Left kidney (tissue), 2 donors: ENCODE data around the gene CELF2. TPM values are rescaled to one million over a fixed set of nuclear protein-coding genes. Genes with fewer than 3 reads are reported as not detected.

Source experiments
- DNase-seq: peaks from one replicate; pipeline ENCODE4 v3.0.0-alpha.2; 2013
- polyA plus RNA-seq: library from polyadenylated mRNA; unstranded; fragments of 120-200 nt; gene quantifications from one replicate; pipeline ENCODE4 v1.2.1, GENCODE V29; 2013; ENCODE audit not compliant: insufficient read length

CELF2 gene
- polyA plus RNA-seq, 1 donor, result 12.5 TPM

DNA sequence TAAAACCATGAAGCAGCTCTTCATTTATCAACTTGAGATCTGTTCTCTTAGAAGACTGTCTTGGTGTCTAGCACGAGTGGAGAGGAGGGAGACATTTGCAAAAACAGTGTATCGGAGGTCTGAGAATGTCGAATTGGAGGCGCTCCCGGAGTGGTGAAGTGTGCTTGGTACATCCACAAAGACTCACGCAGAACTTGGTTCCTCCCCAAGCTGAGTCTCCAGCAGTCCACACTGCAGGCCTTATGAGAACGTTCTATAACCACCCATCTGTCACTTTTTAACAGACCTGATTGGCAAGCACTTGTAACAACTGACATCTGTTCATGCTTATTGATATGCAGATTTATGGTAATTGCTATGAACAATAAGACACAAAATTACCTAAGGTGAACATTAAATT lies 261.6 kb downstream of the CELF2 start:
- no peak for DNase-seq

DNA sequence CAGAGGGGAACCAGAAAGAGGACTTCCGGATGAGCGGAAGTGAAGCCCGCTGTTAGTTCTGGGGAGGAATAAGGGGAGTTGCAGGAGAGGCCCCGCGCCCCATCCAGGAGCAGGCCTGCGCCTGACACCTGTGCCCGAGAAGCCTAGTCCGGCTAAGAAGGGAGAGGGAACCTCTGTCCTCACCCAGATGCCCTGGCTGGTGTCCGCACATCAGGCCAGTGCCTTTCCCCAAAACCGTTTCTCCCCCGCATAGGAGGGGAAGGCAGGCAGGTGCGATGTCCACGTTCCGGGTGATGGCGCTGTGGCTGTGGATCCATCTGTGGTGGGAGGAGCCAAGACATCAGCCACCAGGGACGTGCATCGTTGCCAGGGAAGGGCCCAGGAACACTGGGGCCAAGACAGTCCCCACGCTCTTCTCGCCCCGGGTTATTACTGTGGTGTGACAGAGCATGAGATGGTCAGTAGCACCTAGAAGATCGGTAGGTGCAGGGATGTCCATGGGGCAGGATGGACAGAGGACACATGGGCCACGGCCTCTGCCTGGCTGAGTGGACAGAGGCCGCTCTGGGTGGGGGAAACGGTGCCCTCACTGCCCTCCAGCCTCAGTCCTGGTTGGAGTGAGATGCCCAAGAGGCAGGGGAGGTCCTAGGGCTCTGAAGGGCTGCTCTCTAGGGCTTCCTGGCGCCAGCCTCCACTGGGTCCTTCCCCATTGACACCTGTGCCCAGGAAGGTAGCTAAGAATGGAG lies 262.7 kb downstream of the CELF2 start:
- no peak for DNase-seq

DNA sequence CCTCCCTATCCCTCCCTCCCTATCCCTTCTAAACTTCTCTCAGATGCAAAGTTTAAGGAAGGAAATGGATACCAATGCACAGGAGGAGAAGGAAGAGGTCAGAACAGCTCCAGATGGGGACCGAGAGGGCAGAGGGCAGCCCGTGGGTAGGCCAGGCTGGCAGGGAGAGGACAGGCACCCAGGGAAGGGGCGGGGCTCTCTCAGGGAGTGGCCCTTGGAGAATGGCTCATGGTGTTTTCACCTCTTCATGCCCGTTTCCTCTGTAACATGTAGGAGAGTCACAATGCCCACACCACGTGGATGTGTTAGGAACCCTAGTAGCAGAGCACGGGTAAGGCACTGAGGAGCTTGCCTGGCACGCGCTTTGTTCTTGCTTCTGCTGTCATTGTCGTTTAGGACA lies 264.5 kb downstream of the CELF2 start:
- no peak for DNase-seq

DNA sequence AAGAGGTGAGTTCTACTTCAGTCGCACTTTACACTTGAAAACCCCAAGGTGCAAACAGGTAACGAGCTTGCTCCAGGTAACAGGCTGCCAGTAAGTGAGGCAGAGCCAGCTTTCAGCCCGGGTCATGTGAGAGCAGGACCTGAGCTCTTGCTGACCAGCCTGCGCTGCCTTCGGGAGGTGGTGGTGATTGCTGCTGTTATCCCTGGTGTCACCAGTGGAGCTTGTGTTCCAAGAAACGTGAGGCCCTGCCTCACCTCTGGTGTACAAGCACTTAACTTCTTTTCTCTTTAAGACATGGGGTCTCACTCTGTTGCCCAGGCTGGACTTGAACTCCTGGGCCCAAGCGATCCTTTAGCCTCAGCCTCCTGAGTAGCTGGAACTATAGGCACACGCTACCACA lies 265.0 kb downstream of the CELF2 start:
- DNase-seq, result no peak

DNA sequence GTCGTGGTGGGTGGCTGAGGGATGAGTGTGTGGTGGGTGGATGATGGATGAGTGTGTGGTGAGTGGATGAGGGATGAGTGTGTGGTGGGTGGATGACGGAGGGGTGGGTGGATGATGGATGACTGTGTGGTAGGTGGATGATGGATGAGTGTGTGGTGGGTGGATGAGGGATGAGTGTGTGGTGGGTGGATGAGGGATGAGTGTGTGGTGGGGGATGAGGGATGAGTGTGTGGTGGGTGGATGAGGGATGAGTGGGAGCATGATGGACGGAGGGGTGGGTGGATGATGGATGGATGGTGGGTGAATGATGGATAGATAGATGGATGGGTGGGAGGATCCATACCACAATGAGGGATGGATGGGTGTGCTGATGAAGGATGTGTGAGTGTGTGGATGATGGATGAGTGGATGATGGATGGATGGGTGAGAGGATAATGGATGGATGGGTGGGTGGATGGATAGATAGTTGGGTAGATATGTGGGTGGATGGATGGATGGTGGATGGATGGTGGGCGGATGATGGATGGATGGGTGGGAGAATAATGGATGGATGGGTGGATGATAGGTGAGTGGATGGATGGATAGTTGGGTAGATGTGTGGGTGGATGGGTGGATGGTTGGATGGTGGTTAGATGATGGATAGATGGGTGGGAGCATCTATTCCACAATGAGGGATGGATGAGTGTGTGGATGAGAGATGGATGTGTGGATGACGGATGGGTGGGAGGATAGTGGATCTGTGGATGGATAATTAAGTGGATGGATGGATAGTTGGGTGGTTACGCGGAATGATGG lies 266.8 kb downstream of the CELF2 start:
- DNase-seq, result no peak

DNA sequence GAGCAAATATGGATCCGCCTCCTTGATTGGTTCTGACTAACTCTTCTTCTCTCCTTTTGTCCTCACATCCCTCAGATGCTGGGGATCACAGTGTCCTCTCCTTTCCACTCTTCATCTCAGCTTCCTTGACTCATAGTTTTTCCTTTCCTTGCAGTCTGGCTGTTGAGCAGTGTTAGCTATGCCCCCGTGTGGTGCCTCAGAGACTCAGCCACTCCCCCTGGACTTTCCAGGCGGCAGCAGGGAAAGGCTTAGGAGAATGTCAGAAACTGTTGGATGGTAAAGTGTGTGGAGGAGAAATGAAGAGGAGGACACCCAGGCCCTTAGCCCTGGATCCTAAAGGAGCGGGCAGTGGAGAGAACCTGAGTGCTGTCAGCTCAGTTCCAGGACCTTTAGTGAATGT lies 267.5 kb downstream of the CELF2 start:
- DNase-seq, result no peak

DNA sequence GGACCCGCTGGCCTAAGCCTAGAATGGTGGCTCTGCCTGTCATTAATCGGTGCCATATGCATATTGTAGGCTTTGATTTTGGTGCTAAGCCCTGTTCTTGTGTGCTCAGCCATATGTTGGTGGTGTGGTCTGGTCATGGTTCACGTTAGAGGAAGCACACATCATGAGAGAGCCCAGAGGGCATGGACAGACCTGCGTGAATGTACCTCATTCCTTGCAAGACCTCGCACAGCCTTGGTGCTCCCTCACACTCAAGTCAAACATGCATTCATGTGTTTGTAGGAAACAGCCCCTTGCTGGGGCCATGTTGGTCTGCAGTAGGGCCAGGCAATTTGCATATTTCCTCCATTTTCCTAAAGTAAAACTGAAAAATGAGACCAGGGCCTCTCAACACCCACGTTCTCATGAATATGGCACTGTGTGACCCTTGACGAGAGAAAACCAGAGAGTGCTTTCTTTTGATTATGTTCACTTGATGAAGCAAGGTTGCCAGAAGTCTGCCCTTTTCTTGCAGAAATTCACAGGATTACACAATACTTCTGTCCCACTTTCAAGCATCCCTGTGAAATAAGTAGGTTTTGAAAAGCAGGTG lies 268.7 kb downstream of the CELF2 start:
- DNase-seq, result no peak

DNA sequence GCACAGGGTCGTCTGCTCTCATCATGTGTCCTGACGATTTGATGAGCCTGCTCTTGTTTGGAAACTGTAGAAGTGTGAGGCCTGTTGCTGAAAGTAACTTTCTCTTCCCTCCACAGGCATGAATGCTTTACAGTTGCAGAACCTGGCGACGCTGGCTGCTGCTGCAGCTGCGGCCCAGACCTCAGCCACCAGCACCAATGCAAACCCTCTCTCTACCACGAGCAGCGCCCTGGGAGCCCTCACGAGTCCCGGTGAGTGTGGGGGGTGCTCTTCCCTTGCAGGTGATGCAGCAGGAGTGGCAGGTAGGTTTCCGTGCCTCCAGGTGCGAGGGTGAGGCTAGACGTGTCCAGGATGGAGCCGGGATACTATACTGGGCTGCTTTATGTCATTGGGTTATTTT lies 270.6 kb downstream of the CELF2 start:
- DNase-seq, result no peak

DNA sequence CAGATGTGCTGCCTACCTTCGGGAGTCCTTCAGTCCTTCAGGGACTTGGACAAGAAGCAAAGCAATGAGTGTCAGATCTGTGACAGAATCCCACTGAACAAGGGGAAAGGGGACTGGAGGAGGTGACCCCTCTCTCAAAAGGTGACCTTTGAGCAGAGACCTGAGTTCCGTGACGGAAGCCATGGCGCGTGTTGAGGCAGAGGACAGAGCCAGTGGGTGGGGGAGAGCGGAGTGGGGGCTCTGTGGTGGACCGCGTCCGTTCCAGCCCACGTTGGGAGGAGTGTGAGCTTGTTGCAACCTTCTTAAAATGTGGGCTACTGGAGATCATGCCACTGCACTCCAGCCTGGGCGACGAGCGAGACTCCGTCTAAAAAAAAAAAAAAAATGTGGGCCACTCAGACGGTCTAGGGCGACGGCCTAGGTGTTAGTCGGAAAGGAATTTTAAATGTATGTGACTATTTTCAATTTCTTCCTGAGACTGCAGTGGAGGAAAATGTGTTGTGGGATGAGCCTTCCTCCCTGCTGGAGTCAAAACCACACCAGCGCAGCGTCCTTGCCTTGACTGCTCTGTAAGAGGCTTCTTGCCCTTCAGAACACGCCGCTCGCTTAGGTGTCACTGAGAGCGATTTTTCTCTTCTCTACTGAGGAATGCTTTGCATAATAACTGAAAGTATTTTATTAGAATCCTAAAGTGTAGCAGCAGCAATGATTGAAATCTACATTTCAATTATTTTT lies 272.7 kb downstream of the CELF2 start:
- no peak for DNase-seq

DNA sequence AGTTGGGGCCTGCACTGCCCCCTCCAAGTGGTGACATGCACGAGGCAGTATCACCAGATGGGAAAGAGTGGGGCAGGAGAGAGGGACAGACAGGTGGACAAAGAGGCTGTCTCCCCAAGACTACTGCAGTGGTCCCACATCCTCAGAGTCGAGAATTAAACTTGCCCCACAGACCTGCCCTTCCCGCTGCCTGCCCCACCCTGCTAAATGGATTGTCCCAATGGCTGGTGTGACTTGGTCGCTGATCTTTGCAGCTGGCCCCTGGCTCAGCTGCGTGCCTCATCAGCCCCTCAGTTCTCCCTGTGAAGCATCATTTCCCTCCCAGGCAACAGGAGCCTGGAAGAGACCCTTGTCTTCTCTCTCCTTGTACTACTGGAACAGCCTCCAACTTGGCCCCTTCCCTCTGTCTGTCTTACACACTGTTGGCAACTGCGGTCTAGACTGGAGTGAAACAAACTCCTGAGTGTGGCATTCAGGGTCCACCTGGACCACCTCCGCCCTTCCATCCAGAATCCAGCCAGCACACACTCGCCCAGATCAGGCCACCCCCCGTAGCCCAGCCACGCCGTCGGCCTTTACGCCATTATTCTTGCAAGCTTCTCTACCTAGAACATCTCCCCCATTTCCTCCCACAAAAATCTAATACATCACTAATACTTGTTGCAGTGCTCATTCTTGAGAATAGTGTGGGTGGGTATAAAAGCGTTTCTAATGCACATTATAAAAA lies 275.1 kb downstream of the CELF2 start:
- no peak for DNase-seq

DNA sequence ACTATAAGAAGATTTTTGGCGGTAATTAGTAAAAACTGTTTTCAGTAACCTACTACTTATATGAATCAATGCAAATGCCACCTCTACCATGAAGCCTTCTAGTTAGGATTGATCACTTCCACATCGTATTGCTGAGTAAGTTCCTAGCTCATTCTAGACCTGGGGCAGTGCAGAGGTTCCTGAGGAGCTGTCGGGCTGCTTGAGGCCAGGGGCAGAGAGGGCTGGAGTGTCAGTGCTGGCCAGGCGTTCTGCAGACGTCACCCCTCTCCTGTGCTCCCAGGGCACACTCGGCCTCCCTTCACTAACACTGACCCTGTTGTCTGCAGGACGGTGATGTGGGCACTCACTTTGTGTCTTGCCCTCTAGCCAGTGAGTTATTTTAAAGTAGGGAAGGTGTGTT lies 275.7 kb downstream of the CELF2 start:
- DNase-seq, result no peak

DNA sequence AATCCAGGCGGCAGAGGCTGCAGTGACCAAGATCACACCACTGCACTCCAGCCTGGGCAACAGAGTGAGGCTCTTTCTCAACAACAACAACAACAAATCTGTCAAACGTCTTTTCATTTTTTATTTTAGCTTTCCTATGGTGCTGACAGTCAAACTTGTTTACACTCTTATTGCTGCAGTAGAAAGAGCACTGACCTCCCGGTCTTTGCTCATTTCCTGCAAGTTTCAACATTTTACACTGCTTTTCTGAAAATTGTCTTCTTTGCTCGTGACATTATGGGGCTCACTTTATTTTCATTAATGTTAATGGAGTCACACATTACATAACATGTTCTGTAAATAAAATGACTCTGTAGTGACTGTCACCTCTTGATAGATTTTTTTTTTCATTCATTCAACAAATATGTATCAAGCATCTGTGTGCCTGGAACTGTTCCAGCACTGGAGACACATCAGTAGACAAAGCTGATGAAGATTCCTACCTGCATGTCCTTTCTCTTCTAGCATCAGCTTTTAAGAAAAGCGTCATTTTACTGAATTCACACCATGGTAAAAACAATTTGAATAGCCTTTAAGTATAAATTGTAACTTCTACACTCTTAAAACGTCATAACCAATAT lies 277.3 kb downstream of the CELF2 start:
- no peak for DNase-seq

DNA sequence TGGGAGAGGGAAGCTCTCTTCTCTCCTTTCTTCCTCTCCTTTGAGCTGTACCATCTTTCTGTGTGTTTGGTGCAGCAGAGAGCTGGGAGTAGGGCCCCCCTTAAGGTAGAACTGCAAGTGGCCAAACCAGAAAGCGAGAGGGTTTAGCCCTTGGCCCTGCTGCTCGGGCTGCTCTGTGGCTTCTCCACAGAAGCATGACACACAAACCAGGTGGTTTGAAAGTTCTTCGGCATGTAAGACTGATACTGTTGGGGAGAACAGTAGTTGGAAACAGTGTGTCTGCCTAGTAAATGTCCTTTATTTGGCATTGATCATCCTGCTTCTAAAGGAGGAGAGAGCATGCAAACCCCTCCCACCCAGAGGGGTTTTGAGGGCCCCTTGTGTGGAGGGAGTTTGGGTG lies 277.8 kb downstream of the CELF2 start:
- DNase-seq, result no peak

DNA sequence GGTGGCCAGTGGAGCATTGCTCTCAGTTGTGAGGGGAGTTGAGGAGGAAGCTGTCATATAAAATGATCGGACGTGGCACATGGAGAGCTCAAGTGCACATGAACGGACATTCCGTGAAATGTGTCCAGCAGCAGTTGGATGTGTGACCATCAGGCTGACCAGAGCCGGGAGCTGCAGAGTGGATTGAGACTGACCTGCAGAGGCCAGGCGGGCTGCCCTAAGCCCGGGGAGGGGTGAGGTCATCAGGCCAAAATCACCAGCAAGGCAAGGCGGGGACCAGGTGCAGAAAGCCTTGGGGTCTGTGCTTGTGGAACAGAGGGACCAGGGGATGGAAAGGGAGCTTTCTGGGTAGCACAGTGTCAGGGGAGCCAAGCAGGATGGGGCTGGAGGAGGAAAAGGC lies 279.5 kb downstream of the CELF2 start:
- DNase-seq, result no peak

DNA sequence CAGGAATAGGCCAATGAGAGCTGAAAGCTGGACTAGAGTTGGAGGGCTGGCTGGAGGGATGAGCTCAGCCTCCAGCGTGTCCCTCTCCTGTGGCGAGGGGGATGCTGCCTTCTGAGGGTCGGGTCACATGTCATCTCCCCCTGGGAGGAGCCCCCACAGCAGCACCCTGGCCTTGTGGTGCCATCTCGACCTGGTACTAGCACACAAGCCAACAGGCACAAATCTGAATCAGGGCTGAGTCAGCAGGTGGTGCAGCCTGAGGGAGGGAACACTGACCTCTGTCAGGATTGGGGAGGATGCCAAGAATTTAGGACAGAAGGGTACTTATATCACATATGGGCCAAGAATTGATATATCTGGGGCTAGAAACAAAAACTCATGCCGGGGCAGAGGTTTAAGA lies 280.4 kb downstream of the CELF2 start:
- DNase-seq, result no peak

DNA sequence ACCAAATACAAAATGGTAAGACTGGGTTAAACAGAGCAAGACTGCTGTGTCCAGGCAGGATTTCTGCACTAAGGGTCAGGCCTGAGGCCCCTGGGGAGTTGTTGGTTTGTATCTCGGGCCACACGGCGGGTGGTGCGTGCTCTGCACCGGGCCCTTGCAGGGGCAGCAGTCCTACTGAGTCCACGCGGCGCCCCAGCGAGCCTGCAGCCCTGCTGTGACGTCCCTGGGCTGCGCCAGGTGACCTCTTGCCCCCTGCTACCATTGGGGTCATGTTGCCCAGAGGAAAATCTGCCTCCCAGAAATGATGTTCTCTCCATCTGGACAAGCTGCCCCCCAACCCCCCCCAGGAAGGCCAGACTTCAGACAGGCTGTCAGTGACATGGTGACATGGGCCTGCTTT lies 281.5 kb downstream of the CELF2 start:
- no peak for DNase-seq

DNA sequence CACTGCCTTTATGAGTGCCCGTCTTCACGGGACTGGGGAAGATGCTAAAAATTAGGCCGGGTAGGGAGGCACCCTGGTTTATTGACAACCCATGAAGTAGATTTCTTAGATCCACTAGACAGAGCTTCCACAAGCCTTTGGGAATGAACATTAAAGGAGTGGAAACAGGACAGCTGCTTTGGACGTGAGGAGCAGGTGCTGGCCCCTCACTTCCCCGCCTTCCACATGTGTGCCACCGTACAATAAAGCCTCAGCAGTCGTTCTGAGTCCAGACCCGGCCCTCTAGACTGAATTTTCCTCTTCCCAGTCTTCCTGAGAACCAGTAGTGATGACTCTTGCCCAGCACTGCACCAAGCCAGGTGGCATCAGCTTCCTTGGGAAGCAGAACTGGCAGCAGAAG lies 282.4 kb downstream of the CELF2 start:
- no peak for DNase-seq

DNA sequence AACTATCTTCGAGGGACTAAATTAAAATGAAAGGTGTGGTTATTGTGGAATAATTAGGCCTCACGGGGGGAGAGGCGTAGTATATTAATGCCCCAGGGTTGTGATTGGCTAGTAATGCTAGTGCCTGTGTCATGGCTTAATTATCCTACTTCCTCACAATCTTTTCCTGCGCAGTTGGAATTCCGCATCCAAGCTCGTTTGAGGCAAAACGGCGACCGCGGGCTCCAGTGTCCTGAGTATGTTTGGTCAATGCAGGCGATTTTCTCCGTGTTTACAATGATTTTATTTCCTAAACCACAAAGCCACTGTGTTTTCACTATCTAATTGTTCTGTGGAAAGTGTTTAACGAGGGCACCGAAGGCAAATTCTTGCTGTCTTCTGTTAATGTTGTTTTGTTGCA lies 282.9 kb downstream of the CELF2 start:
- no peak for DNase-seq

DNA sequence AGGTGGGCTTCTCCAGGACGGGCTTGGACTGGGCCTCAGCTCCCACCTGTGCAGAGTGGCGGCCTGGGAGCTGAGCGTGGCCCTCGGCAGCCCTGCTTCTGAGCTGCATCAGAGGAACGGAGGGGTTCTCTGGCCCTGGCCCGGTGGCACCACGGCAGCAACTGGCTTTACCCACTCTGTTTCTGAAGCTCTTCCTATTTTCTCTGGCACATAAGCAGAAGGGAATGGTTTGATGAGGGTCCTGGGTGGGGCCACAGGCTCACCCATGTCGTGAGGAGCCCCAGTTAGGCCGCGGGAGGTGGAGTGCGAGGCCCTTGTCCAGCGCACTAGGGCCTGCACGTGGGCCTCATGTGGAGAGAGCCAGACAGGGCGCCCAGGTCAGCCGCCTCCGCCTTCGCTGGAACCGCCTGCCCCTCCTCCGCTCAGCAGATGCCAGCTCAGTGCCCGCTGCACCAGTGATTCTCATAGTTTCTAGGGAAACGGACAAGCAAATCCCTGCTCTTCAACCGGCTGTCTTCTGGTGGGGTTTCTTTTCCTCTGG lies 284.0 kb downstream of the CELF2 start:
- no peak for DNase-seq

DNA sequence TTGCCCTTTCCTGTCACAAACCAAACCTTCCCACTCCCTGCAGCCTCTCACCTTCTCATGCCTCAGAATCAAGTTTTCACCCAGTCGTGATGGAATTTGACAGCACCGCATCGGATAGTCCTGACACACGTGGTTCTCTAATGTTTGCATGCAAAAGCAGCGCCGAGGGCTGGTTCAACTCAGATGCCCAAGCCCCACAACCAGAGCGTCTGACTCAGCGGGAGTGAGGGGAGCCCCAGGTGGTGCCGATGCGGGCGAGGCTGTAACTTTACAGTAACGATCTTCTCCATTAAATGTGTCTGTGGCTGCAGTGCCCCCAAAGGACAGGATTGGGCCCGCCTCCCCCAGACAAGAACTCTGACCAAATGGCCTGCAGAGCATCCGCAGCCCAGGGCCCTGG lies 284.5 kb downstream of the CELF2 start:
- no peak for DNase-seq
